ENCODE results near the gene AKT1S1.

DNA sequence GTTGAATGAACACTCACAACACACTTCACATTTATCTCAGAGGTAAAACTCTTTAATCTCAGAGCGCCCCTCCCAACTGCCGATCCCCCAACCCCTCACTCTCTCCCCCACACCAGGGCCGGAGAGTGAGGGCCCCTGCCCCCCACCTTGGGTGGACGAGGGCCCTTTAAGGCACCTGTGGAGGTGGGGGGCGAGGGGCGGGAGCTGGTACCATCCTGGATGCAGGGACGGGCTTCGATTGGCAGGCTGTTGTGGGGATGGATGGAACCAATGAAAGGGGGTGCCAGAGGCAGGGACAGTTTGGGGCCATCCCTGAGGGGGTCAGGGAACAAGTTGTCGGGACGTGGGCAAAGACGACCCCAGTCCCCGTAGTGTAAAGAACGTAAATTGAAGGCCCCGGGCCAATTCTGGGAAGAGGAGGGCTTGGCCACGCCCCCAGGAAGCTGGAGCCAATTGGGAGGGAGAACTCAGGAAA lies 8.1 kb downstream of the AKT1S1 start:
- TF ChIP-seq POLR2A (IDR thresholded peaks at IDR 0.05) = no peak
- TF ChIP-seq, protein P1, sequence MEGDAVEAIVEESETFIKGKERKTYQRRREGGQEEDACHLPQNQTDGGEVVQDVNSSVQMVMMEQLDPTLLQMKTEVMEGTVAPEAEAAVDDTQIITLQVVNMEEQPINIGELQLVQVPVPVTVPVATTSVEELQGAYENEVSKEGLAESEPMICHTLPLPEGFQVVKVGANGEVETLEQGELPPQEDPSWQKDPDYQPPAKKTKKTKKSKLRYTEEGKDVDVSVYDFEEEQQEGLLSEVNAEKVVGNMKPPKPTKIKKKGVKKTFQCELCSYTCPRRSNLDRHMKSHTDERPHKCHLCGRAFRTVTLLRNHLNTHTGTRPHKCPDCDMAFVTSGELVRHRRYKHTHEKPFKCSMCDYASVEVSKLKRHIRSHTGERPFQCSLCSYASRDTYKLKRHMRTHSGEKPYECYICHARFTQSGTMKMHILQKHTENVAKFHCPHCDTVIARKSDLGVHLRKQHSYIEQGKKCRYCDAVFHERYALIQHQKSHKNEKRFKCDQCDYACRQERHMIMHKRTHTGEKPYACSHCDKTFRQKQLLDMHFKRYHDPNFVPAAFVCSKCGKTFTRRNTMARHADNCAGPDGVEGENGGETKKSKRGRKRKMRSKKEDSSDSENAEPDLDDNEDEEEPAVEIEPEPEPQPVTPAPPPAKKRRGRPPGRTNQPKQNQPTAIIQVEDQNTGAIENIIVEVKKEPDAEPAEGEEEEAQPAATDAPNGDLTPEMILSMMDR (IDR thresholded peaks at IDR 0.05) = no peak
